ENCODE results near the gene SLC35F4. TPM values are rescaled to one million over a fixed set of nuclear protein-coding genes. Genes with fewer than 3 reads are reported as not detected.
"Not testable (repeated sequence)": the region's sequence is repeated elsewhere in the genome, so short reads cannot be mapped to it uniquely, and the experiment has no call there.

The SLC35F4 gene
- total RNA-seq, 1 donor from 2014 or later: not detected

DNA sequence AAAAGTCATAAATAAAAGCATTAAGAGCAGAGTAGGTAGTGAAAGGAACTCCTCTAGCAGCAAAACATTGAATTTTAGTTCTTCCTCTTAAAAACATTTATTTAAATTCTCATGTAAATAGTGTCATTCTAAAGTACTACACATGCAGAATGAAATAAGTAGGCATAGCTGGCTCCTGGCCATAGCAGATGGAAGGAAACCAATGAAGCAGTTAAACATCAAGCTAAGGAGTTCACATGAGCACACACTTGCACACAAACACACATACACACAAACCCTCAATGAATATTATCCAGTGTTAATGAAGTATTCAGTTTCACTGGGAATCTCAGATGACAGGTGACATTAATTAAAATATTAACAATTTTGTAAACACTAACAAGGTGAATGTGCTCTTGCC, 69.3 kb downstream of the SLC35F4 start:
- no peak for ATAC-seq

DNA sequence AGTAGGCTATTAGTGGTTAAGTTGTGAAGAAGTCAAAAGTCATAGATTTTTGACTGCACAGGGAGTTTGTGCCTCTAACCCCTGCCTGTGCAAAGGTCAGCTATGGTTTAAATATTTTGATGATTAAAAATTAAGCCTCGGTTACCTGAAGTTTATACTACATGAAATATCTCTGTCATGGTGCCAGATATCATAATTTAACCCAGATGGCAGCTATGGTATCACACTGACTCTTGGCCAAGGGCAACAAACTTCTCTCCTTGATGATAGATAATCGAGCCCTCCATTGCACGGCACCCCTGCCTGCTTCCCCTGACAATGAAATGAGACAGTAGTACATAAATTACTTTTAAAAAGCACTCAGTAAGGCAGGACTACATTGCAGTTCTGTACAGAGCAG, 80.8 kb downstream of the SLC35F4 start:
- ATAC-seq: no peak

DNA sequence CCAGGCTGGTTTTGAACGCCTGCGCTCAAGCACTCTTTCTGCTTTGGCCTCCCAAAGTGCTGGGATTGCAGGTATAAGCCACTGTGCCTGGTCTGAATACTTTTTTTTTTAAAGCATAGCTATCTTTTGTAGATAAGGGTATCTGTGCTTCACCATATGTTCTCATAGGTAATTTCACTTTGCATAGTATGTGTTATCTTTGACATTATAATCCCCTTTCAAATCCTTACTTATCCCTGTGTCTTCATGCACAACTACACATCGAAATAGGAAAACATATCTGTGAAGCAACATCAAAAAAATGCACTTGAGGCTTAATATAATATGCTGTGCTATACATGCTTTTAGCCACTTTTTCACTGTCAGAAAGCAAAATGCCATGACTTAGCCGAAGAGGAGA, 94.1 kb downstream of the SLC35F4 start:
- ATAC-seq: no peak

DNA sequence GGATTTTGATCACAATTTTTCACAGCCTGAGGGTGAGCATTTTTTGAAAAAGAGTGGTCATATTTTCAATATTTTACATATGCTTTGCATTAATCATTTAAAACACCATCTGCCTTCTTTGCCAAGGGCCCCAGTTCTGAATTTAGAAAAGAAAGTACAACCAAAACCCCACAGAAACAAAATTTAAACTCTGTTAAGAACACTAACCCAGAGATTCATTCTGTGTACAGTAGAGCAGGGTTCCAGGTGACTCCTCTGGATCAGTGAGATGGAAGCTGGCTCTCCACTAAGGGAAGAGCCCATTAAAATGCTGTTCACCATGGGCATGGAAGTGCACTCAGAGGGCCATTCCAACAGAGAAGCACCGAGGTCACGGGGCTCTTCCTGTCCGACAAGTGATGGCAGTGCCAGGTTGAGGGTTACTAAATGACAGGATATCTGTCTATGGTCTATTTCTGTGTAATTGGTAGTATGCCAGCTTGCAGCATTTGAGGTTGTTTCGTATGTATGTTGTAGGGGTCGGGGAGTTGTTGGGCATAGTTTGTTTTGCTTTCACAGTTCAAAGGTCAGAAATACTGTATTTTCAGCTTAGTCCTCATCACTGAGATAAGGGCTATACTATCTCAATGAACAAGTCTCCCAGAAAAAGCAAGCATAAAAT, 95.9 kb downstream of the SLC35F4 start:
- ATAC-seq: no peak

DNA sequence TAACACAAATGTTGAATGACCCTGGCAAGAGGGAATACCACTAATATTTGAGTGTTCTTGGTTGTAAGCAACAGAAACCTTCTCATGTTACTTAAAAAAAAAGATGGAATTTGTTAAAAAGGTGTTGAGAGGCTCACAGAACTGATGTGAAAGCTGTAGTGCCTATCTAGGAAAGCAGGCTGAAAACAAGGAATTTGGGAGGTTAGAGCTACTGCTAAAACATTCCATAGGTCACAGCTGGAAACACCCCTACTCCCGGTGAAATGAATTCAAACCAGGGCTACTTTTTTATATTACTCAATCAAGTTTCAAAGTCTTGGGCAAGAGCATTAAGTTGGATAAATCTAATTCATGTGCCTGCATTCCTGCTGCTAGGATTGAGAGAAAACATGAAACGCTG, 104.1 kb downstream of the SLC35F4 start:
- no peak for ATAC-seq

DNA sequence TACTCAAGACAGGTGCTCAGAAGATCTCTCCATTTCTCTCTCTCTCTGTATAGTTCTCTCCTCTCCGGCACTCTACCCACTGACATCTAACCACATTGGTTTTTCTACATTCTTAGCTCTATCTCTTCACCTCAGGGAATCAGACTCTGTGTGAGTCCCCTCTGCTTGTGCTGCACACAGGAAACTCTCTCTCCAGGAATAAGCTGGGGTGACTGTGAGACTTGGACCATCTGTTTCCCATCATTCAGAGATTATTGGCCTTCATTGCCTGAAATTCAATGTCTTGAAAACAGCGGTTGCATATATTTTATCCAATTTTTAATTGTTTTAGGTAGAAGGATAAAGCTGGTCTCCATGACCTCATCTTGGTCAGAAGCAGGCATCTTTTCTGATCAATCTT, 105.0 kb downstream of the SLC35F4 start:
- ATAC-seq: no peak

DNA sequence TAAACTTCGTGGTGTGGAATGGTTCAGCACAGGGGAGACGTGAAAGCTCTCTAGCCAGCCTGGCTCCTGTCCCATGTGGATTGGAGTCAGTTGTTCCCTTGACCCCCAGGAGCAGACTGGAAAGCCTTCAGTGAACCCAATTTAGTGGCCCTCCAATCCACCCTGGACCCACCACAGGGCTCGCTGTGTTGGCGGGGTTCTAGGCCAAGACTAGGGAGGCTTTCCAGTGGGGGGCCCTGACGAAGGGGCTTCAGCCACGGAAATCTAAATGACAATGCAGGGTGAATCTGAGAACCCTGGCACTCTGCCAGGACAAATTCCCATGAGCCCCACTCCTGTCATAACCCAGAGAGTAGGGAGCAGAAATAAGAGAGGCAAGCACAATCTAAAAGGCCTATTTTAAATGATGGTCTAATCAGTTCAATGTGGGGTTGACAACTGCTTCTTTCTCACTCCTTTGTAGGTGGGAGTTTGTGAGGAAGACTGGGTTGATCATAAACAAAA, 110.8 kb downstream of the SLC35F4 start:
- no peak for ATAC-seq

DNA sequence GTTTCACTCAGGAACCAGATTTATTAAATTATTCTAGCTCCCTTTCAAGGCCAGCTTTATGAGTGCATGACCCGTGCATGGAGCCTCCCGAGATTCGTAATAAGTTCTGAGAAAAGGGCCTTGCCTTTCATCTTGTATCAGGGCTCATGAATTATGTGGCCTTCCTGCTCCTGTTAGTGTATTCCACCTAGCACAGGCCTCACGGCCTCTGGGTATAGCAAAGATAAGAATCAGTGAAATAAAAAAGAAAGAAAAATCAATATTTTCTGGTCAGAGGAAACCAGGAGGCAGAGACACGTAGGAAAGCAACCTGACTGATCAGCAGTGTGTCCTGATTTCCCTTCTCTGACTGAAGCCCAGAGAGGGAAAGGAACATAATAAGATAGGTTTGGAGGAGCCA, 111.4 kb downstream of the SLC35F4 start:
- no peak for ATAC-seq

DNA sequence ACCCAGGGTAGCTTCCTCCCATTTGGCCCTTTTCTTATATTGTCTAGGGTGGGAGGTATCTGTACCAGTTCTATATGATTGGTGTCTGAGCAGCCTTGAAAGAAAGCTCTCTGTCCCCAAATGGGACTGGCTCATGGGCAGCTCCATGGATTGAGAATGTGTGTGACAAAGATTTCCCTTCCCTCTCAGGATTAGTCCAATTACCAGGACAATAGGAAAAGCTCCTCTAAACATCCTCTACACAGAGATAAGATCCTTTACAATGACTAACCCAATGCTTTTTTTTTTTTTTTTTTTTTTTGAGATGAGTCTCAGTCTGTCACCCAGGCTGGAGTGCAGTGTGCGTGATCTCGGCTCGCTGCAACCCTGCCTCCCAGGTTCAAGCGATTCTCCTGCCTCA, 112.1 kb downstream of the SLC35F4 start:
- no peak for ATAC-seq

DNA sequence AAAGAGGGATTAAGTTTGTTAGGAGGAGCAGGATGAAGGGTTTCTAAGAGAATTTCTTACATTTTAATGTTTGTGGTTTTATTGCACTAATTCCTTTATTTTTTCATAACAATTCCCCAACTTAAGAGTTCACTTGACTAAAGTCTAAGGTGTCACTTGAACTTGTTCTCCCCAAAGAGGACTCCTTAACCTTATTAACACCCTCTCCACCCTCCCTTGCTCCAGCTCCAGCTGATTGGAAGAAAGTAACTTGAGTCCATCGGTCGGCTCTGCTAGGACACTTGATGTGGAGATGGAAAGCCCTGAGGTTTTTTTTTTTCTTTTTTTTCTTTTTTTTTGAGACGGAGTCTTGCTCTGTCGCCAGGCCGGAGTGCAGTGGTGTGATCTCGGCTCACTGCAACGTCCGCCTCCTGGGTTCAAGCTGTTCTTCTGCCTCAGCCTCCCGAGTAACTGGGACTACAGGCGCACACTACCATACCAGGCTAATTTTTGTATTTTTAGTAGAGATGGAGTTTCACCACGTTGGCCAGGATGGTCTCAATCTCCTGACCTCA, 113.7 kb downstream of the SLC35F4 start:
- ATAC-seq: not testable (repeated sequence)

DNA sequence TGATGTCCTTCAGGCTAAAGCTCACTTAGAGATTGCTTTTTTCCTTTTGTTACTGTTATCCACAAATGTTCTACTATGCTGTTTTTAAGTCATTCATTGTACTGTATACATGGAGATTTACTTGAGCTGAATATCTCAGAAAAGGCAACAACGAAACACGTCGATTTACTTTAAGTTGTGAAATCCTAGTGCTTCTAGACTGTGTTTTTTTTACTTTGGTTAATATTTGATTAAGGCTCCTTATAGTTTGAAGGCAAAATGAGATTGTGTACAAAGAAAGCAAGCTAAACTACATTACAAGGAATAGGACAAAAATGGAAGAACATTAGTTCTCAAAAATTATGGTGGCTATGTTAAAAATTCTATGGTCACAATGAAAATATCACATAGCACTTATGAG, 114.5 kb downstream of the SLC35F4 start:
- ATAC-seq: no peak

DNA sequence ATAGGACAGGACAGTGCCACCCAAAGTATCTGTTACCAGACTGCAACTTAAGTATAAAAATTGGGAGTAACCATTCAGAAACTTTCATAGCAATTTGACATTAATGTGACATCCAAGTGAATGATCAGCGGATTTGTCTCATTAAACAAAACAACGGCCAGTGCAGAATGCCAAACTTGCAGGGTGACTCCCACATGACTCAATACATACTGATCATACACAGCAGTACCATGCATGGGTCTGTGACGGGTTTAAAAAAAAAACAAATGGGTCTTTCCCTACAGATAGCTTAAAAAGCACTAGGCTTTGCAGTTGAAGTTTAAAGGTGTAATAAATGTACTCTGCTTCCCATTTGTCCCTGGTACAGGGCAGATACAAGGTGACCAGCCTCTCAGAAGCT, 116.6 kb downstream of the SLC35F4 start:
- no peak for ATAC-seq

DNA sequence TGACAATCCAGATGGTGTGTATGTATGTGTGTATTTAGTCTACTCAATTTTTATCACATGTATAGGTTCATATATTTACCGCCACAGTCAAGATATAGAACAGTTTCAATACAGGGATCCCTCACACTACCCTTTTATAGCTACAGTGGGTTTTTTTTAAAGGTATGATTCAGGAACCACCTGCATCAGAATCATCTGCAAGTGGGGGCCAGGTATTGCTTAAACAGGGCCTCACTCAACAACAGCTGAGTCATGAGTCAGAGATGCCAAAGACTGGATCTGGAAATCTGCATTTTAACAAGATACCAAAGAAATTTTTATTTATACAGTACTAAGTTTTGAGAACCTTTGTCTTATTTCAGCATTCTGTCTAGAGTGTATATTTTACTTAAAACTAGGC, 117.6 kb downstream of the SLC35F4 start:
- no peak for ATAC-seq

DNA sequence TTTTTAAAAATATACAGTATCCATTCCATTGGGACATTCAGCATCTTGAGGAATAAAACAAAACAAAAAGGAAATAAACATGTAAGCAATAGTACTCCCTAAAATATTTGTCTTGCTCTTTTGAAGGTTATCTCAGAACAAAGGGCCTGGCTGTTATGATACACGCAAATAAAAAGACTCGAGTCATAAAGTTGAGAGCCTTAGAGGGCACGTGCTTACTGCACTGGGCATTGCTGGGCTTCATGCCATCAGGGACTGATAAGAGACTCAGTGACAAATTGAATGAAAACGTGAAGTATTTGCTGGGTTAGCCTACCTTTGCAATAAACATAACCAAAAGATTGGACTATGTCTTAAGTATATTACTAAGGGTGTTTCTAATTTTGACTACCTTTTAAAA, 118.9 kb downstream of the SLC35F4 start:
- ATAC-seq: no peak

DNA sequence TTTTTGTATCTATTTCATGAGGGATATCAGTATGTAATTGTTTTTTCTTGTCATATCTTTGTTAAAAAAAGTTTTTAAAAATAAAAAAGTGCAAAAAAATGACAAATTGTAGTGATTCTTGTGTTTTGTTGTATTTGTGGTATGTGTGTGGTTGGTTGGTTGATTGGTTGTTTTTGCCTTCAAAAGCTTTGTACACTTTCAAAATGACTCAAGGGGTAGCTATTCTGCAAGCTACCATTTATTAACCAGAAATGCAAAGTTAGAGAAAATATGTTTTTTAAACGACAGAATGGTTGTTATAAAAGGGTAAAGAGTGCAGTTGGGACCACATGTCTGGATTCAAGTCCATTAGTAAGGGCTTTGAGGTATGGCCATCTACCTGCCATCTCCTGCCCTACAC, 119.3 kb downstream of the SLC35F4 start:
- ATAC-seq: no peak

DNA sequence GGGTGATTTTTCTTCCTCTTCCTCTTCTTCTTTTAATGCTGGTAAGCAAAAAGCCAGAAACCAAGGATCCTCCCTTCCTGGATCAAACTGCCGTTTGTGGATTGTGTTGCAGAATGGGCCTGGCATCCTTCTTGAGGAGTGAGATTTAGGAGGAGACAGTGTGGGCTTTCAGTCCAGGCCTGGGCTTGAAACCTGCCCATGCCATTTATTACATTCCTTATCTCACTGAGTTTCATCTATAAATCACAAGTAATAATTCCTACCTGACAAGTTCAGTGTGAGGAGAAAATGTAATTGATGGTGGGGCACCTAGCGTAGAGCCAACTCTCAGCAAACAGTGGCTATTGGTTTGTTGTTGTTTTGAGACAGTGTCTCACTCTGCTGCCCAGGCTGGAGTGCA, 126.4 kb downstream of the SLC35F4 start:
- no peak for ATAC-seq

DNA sequence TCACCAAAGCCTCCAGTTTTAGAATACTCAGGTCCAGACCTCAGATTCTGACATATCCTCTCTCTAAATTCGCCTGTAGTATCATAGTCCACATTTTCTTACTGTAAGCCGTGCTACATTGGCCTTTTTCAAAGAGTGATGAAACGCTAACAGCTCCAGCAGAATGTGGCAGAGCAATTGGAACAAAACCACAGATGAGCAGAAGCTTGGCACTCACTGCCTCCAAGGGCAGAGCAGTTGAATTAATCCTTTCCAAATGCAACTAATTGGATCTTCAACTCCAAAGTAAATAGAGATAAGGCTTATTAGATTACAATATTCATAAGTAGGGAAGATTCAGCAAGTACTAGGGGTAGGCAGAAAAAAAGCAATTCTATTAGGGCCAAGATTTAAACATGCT, 128.3 kb downstream of the SLC35F4 start:
- ATAC-seq: no peak

DNA sequence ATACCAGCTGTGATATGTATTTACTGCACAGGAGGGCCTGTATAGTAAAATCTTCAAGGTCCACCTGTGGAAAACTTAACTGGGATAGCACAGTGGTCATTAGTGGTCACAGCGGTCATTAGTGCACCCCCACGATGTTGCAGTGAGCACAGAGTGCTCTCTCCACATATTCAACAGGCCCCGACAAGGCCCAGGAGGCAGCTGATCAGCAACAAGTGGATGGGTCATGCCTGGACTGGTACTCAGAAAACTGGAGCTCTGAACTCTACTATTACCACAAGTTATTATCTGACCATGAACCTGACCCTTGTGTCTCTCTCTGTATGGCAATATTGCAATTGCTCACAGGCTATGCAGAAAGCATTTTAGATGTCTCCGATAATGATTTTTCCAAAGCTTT, 129.5 kb downstream of the SLC35F4 start:
- ATAC-seq: no peak

DNA sequence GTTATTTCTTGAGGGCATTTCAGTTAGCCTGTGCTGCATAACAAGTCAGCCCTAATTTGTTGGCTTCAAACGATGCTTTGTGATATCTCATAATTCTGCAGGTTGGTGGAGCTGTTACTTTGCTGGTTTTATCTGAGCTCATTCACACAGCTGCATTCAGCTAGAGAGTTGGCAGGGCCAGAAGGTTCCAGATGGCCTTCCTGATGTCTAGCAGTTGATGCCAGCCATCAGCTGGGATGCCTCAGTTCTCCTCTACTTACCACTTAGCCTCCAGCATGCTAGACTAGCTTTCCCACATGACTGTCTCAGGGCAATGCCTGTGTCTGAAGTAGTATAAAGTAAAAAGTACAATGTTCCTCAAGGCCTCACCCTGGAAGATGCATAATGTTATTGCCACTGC, 130.6 kb downstream of the SLC35F4 start:
- ATAC-seq: no peak

DNA sequence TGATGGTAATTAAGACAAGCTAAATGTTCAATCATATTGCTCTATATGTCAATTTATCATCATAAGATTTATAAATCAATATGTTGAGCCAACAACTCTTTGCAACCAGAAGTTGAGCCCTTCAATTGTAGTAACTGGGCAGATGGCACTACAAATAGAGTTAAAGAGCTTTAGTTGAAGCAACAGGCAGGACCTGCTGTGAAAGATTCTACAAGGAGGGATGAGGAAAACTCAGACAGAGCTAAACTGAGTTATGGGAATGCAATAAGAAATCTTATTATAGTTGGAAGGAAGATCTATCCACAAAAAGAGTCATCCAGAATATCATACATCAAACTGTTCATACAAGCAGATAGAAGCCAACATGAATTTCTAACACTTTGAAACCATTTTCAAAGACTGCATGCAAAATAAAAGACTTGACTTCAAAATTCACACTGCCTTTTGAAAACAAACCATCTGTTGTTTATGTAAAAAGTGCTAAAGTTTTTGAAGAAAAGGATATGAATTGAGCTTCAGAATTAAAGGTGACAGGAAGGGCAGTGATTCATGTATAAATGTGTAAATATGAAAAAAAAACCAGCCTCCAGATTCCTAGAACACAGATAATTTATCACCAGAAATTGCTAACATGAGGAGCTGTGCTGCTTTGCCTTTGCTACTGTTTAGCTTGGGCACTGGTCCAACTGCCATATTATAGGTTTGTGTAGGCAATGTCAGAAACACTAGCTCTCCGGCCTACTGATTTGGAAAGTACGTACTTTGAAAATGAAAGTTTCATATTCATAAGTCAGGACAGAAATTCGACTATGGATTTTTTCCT, 133.2 kb downstream of the SLC35F4 start:
- no peak for ATAC-seq

DNA sequence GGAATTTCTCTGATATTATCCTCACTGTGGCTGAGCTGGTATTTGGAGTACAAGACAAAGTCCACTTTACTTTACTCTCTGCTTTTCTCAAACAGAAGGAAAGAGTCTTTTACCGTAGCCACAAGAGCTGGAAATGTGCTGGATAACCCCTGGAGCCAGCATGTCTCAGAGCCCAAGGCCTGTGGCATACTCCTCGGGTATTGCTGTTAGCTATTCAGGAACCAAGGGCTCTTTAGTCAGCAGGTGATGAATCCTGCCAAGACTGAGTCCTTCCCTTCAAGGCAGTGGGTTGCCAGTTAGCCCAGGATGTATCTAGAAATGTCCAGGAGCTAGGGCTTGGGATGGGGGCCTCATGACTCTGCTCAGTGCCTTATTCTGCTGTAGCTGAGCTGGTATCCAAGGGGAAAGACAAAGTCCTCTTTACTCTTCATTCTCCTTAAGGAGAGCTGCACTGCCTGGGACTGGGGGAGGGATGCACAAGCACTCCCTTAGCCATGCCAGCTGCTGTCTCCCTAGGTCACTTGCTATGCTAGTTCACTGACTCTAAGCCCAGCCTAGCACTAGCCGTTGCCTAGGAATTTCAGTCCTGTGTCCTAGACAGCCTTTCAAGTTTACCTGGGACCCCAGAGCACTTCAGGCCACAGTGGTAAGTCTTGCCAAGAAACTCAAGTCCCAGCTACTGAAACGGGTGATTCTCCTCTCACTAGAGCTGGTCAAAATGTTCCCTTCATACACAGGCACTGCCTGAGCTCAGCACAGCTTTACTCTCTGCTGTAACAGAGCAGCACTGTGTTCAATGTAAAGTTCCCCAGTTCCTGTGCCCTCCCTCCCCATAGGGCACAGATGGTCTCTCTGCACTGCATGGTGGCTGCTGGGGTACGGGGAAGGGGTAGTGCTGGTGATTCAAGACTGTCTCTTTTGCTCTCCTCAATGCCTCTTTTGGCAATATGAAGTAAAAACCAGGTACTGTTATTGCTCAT, 136.4 kb downstream of the SLC35F4 start:
- ATAC-seq: no peak

DNA sequence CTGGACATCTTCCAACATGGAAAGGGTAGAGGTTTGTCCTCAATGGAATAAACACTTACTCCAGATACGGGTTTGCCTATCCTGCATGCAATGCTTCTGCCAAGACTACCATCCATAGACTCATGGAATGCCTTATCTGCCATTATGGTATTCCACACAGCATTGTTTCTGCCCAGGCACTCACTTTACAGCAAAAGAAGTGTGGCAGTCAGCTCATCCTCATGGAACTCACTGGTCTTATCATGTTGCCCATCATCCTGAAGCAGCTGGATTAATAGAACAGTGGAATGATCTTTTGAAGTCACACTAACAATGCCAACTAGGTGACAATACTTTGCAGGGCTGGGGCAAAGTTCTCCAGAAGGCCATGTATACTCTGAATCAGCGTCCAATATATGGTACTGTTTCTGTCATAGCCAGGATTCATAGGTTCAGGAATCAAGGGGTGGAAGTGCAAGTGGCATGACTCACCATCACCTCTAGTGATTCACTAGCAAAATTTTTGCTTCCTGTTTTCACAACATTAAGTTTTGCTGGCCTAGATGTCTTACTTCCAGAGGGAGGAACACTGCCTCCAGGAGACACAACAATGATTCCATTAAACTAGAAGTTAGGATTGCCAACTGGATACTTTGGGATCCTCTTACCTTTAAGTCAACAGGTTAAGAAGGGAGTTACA, 140.4 kb downstream of the SLC35F4 start:
- peak; percentile 65 for ATAC-seq
